Right cardiac atrium (tissue), 5 donors: ENCODE data around the gene VDR. TPM values are rescaled to one million over a fixed set of nuclear protein-coding genes. Genes with fewer than 3 reads are reported as not detected.

Source experiments
- ATAC-seq, 2 donors: fragments of 200-7000 bp; cut with Tn5 transposase; one replicate each; pipeline versions ENCODE4 v1.8.0 to v1.9.1; 2020; ENCODE audit warnings: moderate library complexity in 2 of 2, mild to moderate bottlenecking in 1 of 2
- DNase-seq, 3 donors: peaks; one replicate each; pipeline ENCODE4 v3.0.0-alpha.2; 2020
- H3K27ac ChIP-seq: one replicate; pipeline ENCODE4 v1.5.1; 2013; ENCODE audit warnings: mild to moderate bottlenecking, low read length, control low read depth, moderate library complexity
- H3K27me3 ChIP-seq: one replicate; pipeline ENCODE4 v1.6.1; 2013; ENCODE audit not compliant: control insufficient read depth, insufficient read depth
- H3K4me1 ChIP-seq: one replicate; pipeline ENCODE4 v1.6.1; 2013; ENCODE audit warnings: low read length; ENCODE audit not compliant: control insufficient read depth, insufficient read depth
- H3K4me3 ChIP-seq: one replicate; pipeline ENCODE4 v1.5.1; 2013; ENCODE audit warnings: low read length, control low read depth
- H3K9me3 ChIP-seq: one replicate; pipeline ENCODE4 v1.6.1; 2013; ENCODE audit warnings: low read length; ENCODE audit not compliant: control insufficient read depth
- WGBS: extraction: QIAGEN DNeasy Blood & Tissue Kit; methylation state at CpG from one replicate; pipeline ENCODE4 v1.1.7; 2013; 5-methylcytosine and 5-hydroxymethylcytosine counted together
- intact Hi-C, 4 donors: fragments of 100-400 bp; cut with DNase I; formaldehyde crosslinking; loops; one replicate each; pipeline versions ENCODE4 v1.11.0 to v1.14.0; 2022 to 2023
- polyA plus RNA-seq: library from polyadenylated mRNA; stranded (reverse); fragments of 200-250 nt; gene quantifications from one replicate; pipeline ENCODE4 v1.2.3, GENCODE V29; 2013
- total RNA-seq, 4 donors: library from RNA; stranded (reverse); fragmentation: NEBNext Ultra II Directional; extraction: Animal tissue kit (Norgen Biotek cat#: 25700); gene quantifications; one replicate each; pipeline ENCODE4 v1.2.1, GENCODE V29; 2021
- donor health status: healthy with polysubstance abuse.
- donor health status: DM: no; HTN: yes; CAD: no.
- donor health status: DM: no; HTN: no; CAD: no.
- donor health status: DM: no; HTN: yes; CAD: no; lungs with severe emphysema.
- donor health status: DM: yes; HTN: yes; CAD: no.

VDR gene
- total and polyA plus RNA-seq, 5 donors, result 0.27 to 3.0 (median 0.97) TPM

- no peak overlapping the region for H3K27ac ChIP-seq
- WGBS, result 10% methylated on average over 7 of the region's 7 CpGs
Observed at GRCh38 chr12:47903927-47904712, 674 bp downstream of the VDR start.

GRCh38 chr12:47903151-47903611, 1.6 kb downstream of the VDR start:
- Histone ChIP-seq H3K27me3 (no peaks in the 10 kb centered on the region), H3K4me1 (peaks cover 4% of the 10 kb centered on the region), H3K9me3 (no peaks in the 10 kb centered on the region), H3K4me3 (no peak overlapping the region), H3K27ac (no peak overlapping the region)
- DNase-seq (peak in 2 of 3 donors; percentile 57 to 74), ATAC-seq (peak in 1 of 2 donors; percentile 16)
- 46% methylated on average over 3 of the region's 3 CpGs for WGBS
- intact Hi-C loops, result no loop called here

More at GRCh38 chr12:47903927-47904712, 674 bp downstream of the VDR start:
- DNase-seq, result peak; percentile 70 to 79 (median 73)
- Histone ChIP-seq H3K4me1 (peaks cover 4% of the 10 kb centered on the region), H3K27me3 (no peaks in the 10 kb centered on the region), H3K4me3 (peak overlapping the region; percentile 47), H3K9me3 (no peaks in the 10 kb centered on the region)
- intact Hi-C loops, result loop anchor here in 1 of 4 donors (2.0 kb wide), 1 partner anchor 45 kb away; no protein-coding TSS in a partner anchor
- peak; percentile 55 to 77 for ATAC-seq

GRCh38 chr12:47902131-47902639, 2.6 kb downstream of the VDR start:
- no peak for ATAC-seq

GRCh38 chr12:47901718-47902093, 3.1 kb downstream of the VDR start:
- DNase-seq, result no peak
- Histone ChIP-seq H3K27ac (no peak overlapping the region), H3K27me3 (no peaks in the 10 kb centered on the region), H3K9me3 (no peaks in the 10 kb centered on the region), H3K4me1 (peaks cover 4% of the 10 kb centered on the region), H3K4me3 (no peak overlapping the region)
- 81% methylated on average over 6 of the region's 6 CpGs for WGBS
- ATAC-seq, result no peak
- intact Hi-C loops, result no loop called here

More at GRCh38 chr12:47902131-47902639, 2.6 kb downstream of the VDR start:
- intact Hi-C loops, result no loop called here
- no peak overlapping the region for H3K27ac ChIP-seq
- peaks cover 4% of the 10 kb centered on the region for H3K4me1 ChIP-seq
- no peaks in the 10 kb centered on the region for H3K9me3 ChIP-seq
- no peak for DNase-seq
- no peak overlapping the region for H3K4me3 ChIP-seq
- no peaks in the 10 kb centered on the region for H3K27me3 ChIP-seq

GRCh38 chr12:47901063-47901717, 3.6 kb downstream of the VDR start:
- Histone ChIP-seq H3K9me3 (no peaks in the 10 kb centered on the region), H3K4me1 (peaks cover 4% of the 10 kb centered on the region), H3K4me3 (no peak overlapping the region), H3K27ac (no peak overlapping the region), H3K27me3 (no peaks in the 10 kb centered on the region)
- ATAC-seq, result no peak
- intact Hi-C loops, result no loop called here
- DNase-seq, result no peak
- WGBS, result 78% methylated on average over 10 of the region's 10 CpGs

GRCh38 chr12:47900131-47901062, 4.4 kb downstream of the VDR start:
- intact Hi-C loops, result no loop called here
- no peak for DNase-seq
- H3K27me3 ChIP-seq, result no peaks in the 10 kb centered on the region
- H3K27ac ChIP-seq, result no peak overlapping the region
- H3K4me1 ChIP-seq, result peaks cover 3% of the 10 kb centered on the region
- H3K4me3 ChIP-seq, result no peak overlapping the region
- H3K9me3 ChIP-seq, result no peaks in the 10 kb centered on the region
- 60% methylated on average over 8 of the region's 8 CpGs for WGBS
- no peak for ATAC-seq

GRCh38 chr12:47899466-47899865, 5.3 kb downstream of the VDR start:
- no peak for DNase-seq
- no peak for ATAC-seq
- Histone ChIP-seq H3K27ac (no peak overlapping the region), H3K4me1 (peaks cover under 1% of the 10 kb centered on the region), H3K27me3 (no peaks in the 10 kb centered on the region), H3K9me3 (no peaks in the 10 kb centered on the region), H3K4me3 (no peak overlapping the region)
- WGBS, result 89% methylated on average over 5 of the region's 5 CpGs
- intact Hi-C loops, result no loop called here

GRCh38 chr12:47896633-47897032, 8.2 kb downstream of the VDR start:
- H3K27me3 ChIP-seq, result no peaks in the 10 kb centered on the region
- intact Hi-C loops, result no loop called here
- no peaks in the 10 kb centered on the region for H3K4me1 ChIP-seq
- 49% methylated on average over 8 of the region's 8 CpGs for WGBS
- ATAC-seq (no peak), DNase-seq (no peak)
- no peak overlapping the region for H3K4me3 ChIP-seq
- H3K27ac ChIP-seq, result no peak overlapping the region
- H3K9me3 ChIP-seq, result no peaks in the 10 kb centered on the region

GRCh38 chr12:47896022-47896421, 8.8 kb downstream of the VDR start:
- H3K9me3 ChIP-seq, result no peaks in the 10 kb centered on the region
- WGBS, result 86% methylated on average over 4 of the region's 4 CpGs
- intact Hi-C loops, result no loop called here
- no peaks in the 10 kb centered on the region for H3K4me1 ChIP-seq
- no peaks in the 10 kb centered on the region for H3K27me3 ChIP-seq
- no peak overlapping the region for H3K4me3 ChIP-seq
- ATAC-seq (no peak), DNase-seq (no peak)
- no peak overlapping the region for H3K27ac ChIP-seq

- H3K4me1 ChIP-seq, result no peaks in the 10 kb centered on the region
- no peak overlapping the region for H3K4me3 ChIP-seq
- no peak overlapping the region for H3K27ac ChIP-seq
- H3K27me3 ChIP-seq, result no peaks in the 10 kb centered on the region
- WGBS, result 85% methylated on average over 6 of the region's 6 CpGs
- DNase-seq (no peak), ATAC-seq (no peak)
- no peaks in the 10 kb centered on the region for H3K9me3 ChIP-seq
- intact Hi-C loops, result no loop called here
Observed at GRCh38 chr12:47894652-47895051, 10.1 kb downstream of the VDR start.
